Type B pancreatic cell (in vitro differentiated cells): ENCODE measurements around the gene CRABP1. TPM values are rescaled to one million over a fixed set of nuclear protein-coding genes. Genes with fewer than 3 reads are reported as not detected.
A peak's percentile ranks its signal among the peaks of the same experiment; 100 is the strongest.

Experiments used
- DNase-seq: peaks from one replicate; pipeline ENCODE4 v3.0.0; 2021; ENCODE audit warnings: mixed read lengths; ENCODE audit not compliant: unreplicated experiment; ENCODE audit errors: extremely low spot score
- H3K27ac Mint-ChIP-seq: 2 replicates; pipeline ENCODE4 v1.8.0; 2021; ENCODE audit warnings: mild to moderate bottlenecking, mixed read lengths
- H3K27me3 Mint-ChIP-seq: 2 replicates; pipeline ENCODE4 v1.8.0; 2021; ENCODE audit warnings: mixed read lengths
- H3K36me3 Mint-ChIP-seq: 2 replicates; pipeline ENCODE4 v1.8.0; 2021; ENCODE audit warnings: mixed read lengths
- H3K4me1 Mint-ChIP-seq: one replicate; pipeline ENCODE4 v1.8.0; 2021; ENCODE audit warnings: mixed read lengths; ENCODE audit not compliant: unreplicated experiment
- H3K4me3 Mint-ChIP-seq: 2 replicates; pipeline ENCODE4 v1.8.0; 2021; ENCODE audit warnings: mild to moderate bottlenecking, mixed read lengths
- H3K9me3 Mint-ChIP-seq: 2 replicates; pipeline ENCODE4 v1.8.0; 2021; ENCODE audit warnings: mixed read lengths
- total RNA-seq: library from RNA; stranded (reverse); gene quantifications from 2 replicates; pipeline ENCODE4 v1.2.1, GENCODE V29; 2021; ENCODE audit warnings: low replicate concordance
- TF ChIP-seq, protein P1 (sequence below): fragments of 200-600 bp; sonication (generic); conservative IDR thresholded peaks from 2 replicates; pipeline ENCODE4 v1.5.0; 2021; ENCODE audit warnings: antibody characterized with exemption, mild to moderate bottlenecking

The CRABP1 gene
- total RNA-seq, 1 donor from 2014 or later = 685 TPM

DNA sequence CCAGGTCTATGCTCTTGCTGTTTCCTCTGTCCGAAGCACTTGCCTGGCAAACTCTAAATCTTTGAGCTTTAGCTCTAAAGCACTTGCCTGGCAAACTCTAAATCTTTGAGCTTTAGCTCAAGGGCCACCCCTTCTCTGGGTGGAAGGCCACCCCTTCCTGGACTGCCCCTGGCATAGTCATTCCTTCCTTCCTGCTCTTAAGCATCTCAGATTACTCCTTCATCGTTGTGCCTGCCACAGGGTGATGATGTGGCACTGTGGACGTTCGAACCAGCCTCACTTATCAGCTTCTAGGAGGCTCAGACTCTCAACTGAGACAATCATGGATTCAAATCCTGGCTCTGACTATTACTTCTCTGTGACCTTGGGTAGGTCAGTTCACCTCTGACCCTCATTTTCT, 10.5 kb upstream of the CRABP1 start:
- no peak overlapping the region for H3K27ac Mint-ChIP-seq
- no peak overlapping the region for H3K4me3 Mint-ChIP-seq
- H3K36me3 Mint-ChIP-seq = no peaks in the 10 kb centered on the region
- DNase-seq = no peak
- H3K9me3 Mint-ChIP-seq = no peaks in the 10 kb centered on the region
- peaks cover 42% of the 10 kb centered on the region for H3K4me1 Mint-ChIP-seq
- peaks cover 34% of the 10 kb centered on the region for H3K27me3 Mint-ChIP-seq
- TF ChIP-seq, protein P1, sequence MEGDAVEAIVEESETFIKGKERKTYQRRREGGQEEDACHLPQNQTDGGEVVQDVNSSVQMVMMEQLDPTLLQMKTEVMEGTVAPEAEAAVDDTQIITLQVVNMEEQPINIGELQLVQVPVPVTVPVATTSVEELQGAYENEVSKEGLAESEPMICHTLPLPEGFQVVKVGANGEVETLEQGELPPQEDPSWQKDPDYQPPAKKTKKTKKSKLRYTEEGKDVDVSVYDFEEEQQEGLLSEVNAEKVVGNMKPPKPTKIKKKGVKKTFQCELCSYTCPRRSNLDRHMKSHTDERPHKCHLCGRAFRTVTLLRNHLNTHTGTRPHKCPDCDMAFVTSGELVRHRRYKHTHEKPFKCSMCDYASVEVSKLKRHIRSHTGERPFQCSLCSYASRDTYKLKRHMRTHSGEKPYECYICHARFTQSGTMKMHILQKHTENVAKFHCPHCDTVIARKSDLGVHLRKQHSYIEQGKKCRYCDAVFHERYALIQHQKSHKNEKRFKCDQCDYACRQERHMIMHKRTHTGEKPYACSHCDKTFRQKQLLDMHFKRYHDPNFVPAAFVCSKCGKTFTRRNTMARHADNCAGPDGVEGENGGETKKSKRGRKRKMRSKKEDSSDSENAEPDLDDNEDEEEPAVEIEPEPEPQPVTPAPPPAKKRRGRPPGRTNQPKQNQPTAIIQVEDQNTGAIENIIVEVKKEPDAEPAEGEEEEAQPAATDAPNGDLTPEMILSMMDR = no peak

GRCh38 chr15:78334845-78335244, 5.3 kb upstream of the CRABP1 start:
- Mint-ChIP-seq H3K27me3 (peaks cover 36% of the 10 kb centered on the region), H3K27ac (no peak overlapping the region), H3K36me3 (no peaks in the 10 kb centered on the region), H3K4me1 (peaks cover 9% of the 10 kb centered on the region), H3K4me3 (no peak overlapping the region), H3K9me3 (no peaks in the 10 kb centered on the region)
- TF ChIP-seq, protein P1 = no peak
- no peak for DNase-seq

- Mint-ChIP-seq H3K4me3 (no peak overlapping the region), H3K9me3 (no peaks in the 10 kb centered on the region), H3K4me1 (peaks cover 8% of the 10 kb centered on the region), H3K27me3 (peaks cover 46% of the 10 kb centered on the region), H3K27ac (no peak overlapping the region), H3K36me3 (no peaks in the 10 kb centered on the region)
- TF ChIP-seq, protein P1 = no peak
- DNase-seq = no peak
Measured at GRCh38 chr15:78335985-78336384, 4.2 kb upstream of the CRABP1 start.

DNA sequence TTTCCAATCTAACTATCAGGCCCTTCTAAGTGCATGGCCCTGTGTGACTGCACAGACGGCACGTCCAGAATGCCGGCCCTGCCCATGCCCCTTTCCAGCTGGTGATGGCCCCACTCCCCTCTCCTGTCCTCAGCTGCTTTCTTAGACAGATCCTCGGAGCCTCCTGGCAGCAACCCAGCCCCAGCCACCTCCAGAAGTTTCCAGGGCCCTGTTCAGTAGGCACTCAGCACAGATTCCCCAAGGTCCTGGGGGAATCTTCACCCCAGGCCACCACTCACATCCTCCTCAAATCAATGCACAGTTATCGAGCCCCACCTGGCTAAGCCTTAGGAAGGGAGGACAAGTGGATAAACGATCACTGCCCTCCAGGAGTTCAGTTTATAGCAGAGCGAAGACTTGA, 1.4 kb upstream of the CRABP1 start:
- TF ChIP-seq, protein P1 = no peak
- H3K4me3 Mint-ChIP-seq = peak overlapping the region; percentile 86
- H3K27ac Mint-ChIP-seq = no peak overlapping the region
- no peaks in the 10 kb centered on the region for H3K36me3 Mint-ChIP-seq
- H3K27me3 Mint-ChIP-seq = peaks cover 59% of the 10 kb centered on the region
- peaks cover 8% of the 10 kb centered on the region for H3K4me1 Mint-ChIP-seq
- H3K9me3 Mint-ChIP-seq = no peaks in the 10 kb centered on the region
- DNase-seq = no peak

- Mint-ChIP-seq H3K27ac (no peak overlapping the region), H3K4me3 (peak overlapping the region; percentile 86), H3K27me3 (peaks cover 60% of the 10 kb centered on the region), H3K4me1 (peaks cover 10% of the 10 kb centered on the region), H3K9me3 (no peaks in the 10 kb centered on the region), H3K36me3 (no peaks in the 10 kb centered on the region)
- TF ChIP-seq, protein P1 = no peak
- no peak for DNase-seq
Measured at GRCh38 chr15:78339559-78339958, 594 bp upstream of the CRABP1 start.
